ENCODE measurements around the gene NOTCH1.

GRCh38 chr9:136494531-136495215, 51.2 kb downstream of the NOTCH1 start:
- TF ChIP-seq POLR2A (IDR thresholded peaks at IDR 0.05) (no peak), CTCF (IDR thresholded peaks at IDR 0.05) (no peak)
